ENCODE data around the gene FCHSD2. TPM values are rescaled to one million over a fixed set of nuclear protein-coding genes. Genes with fewer than 3 reads are reported as not detected.

The FCHSD2 gene
- total and polyA plus RNA-seq, 4 donors, result 14.7 to 41.6 (median 32.6) TPM

GRCh38 chr11:73130181-73130580 lies 11.9 kb downstream of the FCHSD2 start:
- ATAC-seq (ENCODE audit: insufficient read depth, low FRiP score) (no peak), DNase-seq (no peak)
- H3K36me3 ChIP-seq (ENCODE audit: control insufficient read depth in 4 of 4, insufficient read depth in 4 of 4, low read length in 4 of 4), result peaks cover 3 to 16% (median 7%) of the 10 kb centered on the region in 4 donors
- H3K4me1 ChIP-seq (ENCODE audit: control insufficient read depth in 5 of 5, insufficient read depth in 5 of 5, low read length in 5 of 5), result peaks cover 0 to 12% (median 4%) of the 10 kb centered on the region in 5 donors
- H3K27ac ChIP-seq (ENCODE audit: low read depth in 1 of 2, low read length in 1 of 2), result no peak overlapping the region
- WGBS, 2 donors, result 84 to 86% methylated on average over 1 of the region's 1 CpG
- no peak overlapping the region for H3K9ac ChIP-seq (ENCODE audit: insufficient read depth in 1 of 2, low read length in 2 of 2)
- no peak for TF ChIP-seq CTCF (IDR thresholded peaks at IDR 0.05; ENCODE audit: control extremely low read depth, extremely low read depth)
- H3K4me3 ChIP-seq, result no peak overlapping the region
- H3K9me3 ChIP-seq (ENCODE audit: control insufficient read depth in 4 of 4, insufficient read depth in 3 of 4, low read length in 3 of 4), result no peaks in the 10 kb centered on the region
- H3K27me3 ChIP-seq (ENCODE audit: control insufficient read depth in 3 of 3, insufficient read depth in 3 of 3, low read length in 2 of 3), result no peaks in the 10 kb centered on the region

GRCh38 chr11:73129198-73129597 lies 12.9 kb downstream of the FCHSD2 start:
- Histone ChIP-seq H3K9me3 (ENCODE audit: control insufficient read depth in 4 of 4, insufficient read depth in 3 of 4, low read length in 3 of 4) (no peaks in the 10 kb centered on the region), H3K9ac (ENCODE audit: insufficient read depth in 1 of 2, low read length in 2 of 2) (no peak overlapping the region), H3K36me3 (ENCODE audit: control insufficient read depth in 4 of 4, insufficient read depth in 4 of 4, low read length in 4 of 4) (peaks cover 3 to 13% (median 8%) of the 10 kb centered on the region in 4 donors), H3K4me3 (no peak overlapping the region), H3K27ac (ENCODE audit: low read depth in 1 of 2, low read length in 1 of 2) (no peak overlapping the region), H3K27me3 (ENCODE audit: control insufficient read depth in 3 of 3, insufficient read depth in 3 of 3, low read length in 2 of 3) (no peaks in the 10 kb centered on the region), H3K4me1 (ENCODE audit: control insufficient read depth in 5 of 5, insufficient read depth in 5 of 5, low read length in 5 of 5) (peaks cover 0 to 12% (median 4%) of the 10 kb centered on the region in 5 donors)
- WGBS, 2 donors, result 96 to 99% methylated on average over 10 of the region's 10 CpGs
- ATAC-seq (ENCODE audit: insufficient read depth, low FRiP score) (no peak), DNase-seq (no peak)
- TF ChIP-seq CTCF (IDR thresholded peaks at IDR 0.05; ENCODE audit: control extremely low read depth, extremely low read depth), result no peak

GRCh38 chr11:73126804-73127480 lies 15.2 kb downstream of the FCHSD2 start:
- DNase-seq (peak in 2 of 3 donors; percentile 78 to 85), ATAC-seq (ENCODE audit: insufficient read depth, low FRiP score) (no peak)
- H3K4me1 ChIP-seq (ENCODE audit: control insufficient read depth in 5 of 5, insufficient read depth in 5 of 5, low read length in 5 of 5), result peaks cover 0 to 12% (median 4%) of the 10 kb centered on the region in 5 donors
- no peak overlapping the region for H3K9ac ChIP-seq (ENCODE audit: insufficient read depth in 1 of 2, low read length in 2 of 2)
- H3K27ac ChIP-seq (ENCODE audit: low read depth in 1 of 2, low read length in 1 of 2), result no peak overlapping the region
- WGBS, 2 donors, result 82 to 85% methylated on average over 6 of the region's 6 CpGs
- H3K36me3 ChIP-seq (ENCODE audit: control insufficient read depth in 4 of 4, insufficient read depth in 4 of 4, low read length in 4 of 4), result peaks cover 3 to 13% (median 6%) of the 10 kb centered on the region in 4 donors
- H3K9me3 ChIP-seq (ENCODE audit: control insufficient read depth in 4 of 4, insufficient read depth in 3 of 4, low read length in 3 of 4), result no peaks in the 10 kb centered on the region
- no peaks in the 10 kb centered on the region for H3K27me3 ChIP-seq (ENCODE audit: control insufficient read depth in 3 of 3, insufficient read depth in 3 of 3, low read length in 2 of 3)
- no peak overlapping the region for H3K4me3 ChIP-seq
- TF ChIP-seq CTCF (IDR thresholded peaks at IDR 0.05; ENCODE audit: control extremely low read depth, extremely low read depth), result no peak
